CD4-positive, alpha-beta T cell treated with Interleukin-15 for 4 hours (primary cell): ENCODE data around the gene NMNAT3.

Experiments
- DNase-seq: peaks from one replicate; pipeline ENCODE4 v3.0.0-alpha.2; 2020; ENCODE audit warnings: low spot score

The NMNAT3 gene

DNA sequence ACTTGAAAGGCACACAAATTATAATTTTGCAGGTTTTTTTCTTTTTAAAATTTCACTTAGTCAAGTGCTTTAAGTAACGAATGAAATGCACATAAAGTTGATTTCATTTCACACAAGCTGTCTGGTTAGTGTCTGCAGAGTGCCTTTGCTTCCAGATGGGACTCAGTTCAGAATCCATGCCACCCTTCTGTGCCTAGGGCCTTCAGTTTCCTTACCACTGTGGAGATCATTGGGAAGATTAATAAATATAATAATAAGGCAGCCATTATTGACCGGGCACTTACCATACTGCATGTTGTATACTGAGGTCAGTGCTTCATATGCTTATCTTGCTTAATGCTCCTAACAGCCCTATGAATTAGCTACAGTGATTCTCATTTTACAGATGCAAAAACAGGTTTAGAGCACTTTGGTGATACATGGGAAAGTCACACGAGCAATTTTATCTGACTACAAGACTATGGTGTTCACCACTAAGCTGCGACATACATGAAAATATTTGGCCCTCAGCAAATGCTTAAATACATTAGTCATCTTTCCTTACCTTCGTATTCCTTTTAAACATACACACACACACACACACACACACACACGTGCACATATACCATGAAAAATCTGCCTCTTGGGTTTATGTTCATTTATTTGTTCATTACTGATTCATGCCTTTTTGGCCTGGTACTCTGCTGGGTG, 3.1 kb downstream of the NMNAT3 start:
- DNase-seq, result no peak

DNA sequence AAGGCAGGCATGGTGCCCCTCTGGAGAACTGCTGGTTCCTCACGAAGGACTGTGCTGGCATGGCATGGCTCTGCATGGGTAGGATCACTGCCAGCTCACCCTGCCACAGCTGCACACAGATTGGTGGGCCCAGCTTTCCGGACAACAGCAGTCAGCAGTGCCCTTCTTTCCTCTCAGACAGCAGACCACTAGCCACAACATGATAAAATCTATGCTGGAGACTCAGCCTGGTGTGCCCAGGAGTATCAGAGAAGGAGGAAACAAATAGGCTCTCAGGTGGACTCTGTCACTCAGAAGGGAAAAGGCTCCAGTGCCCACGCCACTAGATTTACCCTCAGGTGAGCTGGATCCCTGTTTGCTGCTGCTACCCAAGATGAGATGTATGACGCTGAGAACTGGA, 4.9 kb downstream of the NMNAT3 start:
- no peak for DNase-seq

DNA sequence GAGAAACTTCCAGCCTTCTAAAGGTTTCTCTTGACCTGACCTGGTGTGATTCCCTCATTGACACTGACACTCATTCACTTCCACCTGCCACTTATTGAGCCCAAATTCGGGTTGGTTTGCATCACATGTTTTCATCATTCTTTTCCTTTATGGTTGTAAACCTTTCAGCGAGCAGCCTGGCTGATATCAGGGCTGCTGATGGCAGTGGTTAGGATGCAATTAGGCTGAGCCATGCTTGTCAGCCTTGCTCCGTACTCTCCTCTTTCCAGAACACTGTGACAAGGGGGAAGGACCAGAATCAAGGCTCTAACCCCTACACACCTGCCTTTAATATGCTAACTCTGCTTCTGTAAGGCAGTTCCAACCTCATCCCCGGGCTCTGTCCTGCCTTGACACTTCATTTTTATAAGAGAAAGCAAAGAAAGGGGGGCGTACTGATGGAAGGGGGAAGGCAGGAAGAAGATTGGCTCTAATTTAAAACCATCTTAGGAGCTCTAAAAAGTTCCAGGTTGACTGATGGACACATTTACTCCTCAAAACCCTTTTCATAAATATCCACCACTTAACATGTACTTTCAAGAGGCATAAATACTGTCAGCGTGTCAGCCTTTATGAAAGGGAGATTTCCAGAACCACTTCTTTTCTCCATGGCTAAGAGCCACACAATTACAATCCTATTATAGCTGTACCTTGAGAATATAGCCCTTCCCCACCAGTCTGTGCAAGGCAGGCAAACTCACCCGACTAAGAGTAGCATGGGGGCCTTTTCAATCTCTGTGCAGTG, 5.7 kb downstream of the NMNAT3 start:
- DNase-seq, result no peak

DNA sequence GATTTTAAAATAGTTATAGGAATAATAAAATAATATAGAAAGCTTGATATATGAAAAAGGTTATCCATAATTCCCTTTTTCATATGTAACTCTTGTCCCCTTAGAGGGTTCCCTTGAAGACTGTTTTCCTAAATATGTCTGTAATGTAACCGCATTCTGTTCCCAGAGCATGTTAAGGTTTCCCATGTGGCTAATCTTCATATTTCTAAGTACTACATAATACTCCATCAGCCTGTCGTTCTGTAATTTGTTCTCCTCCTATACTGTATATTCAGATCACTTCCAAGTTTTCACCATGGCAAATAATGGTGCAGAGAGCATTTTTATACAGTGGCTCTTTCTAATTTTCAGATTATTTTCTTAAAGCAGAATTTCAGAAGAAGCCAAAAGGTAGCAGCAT, 6.7 kb downstream of the NMNAT3 start:
- no peak for DNase-seq

DNA sequence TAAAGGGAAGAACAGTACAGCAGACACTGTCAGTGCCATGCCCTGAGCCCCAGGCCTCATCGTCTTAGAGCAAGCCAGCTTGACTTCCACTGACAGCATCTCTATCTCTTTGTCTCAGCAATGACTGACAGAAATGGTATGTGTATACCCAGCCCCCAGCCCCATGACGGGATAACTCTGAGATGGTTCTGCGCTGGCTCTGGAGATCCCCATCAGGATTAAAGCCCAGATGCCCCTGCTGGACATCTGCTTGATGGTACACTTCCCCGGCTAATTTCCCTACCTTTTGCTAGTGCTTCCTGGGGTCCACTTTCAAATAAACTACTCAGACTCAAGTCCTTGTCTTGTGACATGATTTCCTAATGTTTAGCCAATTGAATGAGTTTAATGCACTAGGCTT, 7.6 kb downstream of the NMNAT3 start:
- DNase-seq, result no peak

DNA sequence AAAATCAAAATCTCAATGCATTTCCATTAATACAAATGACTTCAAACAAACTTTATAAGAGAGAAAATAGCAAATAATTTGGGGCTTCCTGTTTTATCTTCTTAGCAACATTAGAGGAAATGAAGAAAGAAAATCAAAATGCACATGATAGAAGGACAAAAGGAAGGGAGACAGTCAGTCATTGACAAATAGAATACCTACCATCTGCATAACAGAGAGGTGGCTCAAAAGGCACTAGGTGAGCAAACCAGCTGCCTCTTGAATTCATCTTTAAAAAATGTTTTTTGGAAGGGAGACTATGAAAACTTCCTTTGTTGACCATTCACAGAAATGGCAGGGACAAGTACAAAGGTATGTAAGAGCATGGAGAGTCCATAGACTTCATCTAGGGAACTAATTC, 9.4 kb downstream of the NMNAT3 start:
- DNase-seq, result no peak

DNA sequence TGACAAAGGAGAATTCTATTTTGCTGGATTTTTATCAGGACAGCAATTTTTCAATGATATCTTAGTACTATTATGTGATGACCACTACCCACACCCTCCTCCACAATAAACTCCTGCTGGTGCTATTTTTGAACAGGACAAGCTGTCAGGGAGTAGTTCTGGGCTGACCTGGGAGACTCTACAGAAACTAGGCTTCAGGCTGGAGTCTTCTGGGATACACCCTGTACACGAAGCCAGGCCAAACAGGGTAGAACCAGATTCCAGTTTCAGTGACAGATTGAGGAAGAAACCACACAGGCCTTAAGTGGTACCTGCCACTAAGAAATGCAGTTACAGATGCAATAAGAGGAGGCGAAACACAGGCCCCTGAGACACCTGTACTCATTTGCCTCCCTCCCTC, 12.8 kb downstream of the NMNAT3 start:
- no peak for DNase-seq

DNA sequence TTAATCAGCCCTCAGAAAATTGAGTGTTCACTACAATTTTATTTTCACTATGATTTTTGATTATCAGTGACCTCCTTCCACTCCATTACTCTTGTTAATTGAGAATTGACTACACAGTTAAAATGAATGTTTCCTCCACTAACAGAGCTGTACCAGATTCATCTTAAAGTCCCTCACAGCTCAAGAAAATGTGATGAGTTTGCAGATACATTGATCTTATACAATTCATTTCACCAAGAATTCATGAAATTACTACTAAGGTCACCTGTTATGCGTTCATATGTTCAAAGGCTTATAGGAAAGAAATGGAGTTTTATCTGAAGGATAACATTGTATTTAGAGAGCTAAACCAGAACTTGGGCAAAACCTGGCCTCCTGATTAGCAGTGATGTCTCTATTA, 17.5 kb downstream of the NMNAT3 start:
- DNase-seq, result no peak

DNA sequence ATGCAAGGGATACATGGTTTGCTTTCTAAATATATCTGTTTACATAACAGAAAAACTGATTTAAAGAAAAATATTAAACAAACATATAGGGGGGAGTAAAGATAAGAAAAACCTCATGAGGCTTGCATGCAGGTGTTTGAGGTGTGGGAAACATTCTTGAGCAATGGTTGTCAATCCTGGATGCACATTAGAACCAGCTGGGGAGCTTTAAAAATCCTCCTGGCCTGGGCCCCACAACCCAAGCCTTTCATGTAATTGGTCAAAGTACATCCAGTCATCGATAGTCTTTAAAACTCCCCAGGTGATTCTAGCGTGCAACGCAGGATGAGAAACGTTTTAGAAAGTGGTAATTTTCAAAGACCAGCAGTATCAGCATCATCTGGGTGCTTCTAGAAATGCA, 18.3 kb downstream of the NMNAT3 start:
- no peak for DNase-seq

DNA sequence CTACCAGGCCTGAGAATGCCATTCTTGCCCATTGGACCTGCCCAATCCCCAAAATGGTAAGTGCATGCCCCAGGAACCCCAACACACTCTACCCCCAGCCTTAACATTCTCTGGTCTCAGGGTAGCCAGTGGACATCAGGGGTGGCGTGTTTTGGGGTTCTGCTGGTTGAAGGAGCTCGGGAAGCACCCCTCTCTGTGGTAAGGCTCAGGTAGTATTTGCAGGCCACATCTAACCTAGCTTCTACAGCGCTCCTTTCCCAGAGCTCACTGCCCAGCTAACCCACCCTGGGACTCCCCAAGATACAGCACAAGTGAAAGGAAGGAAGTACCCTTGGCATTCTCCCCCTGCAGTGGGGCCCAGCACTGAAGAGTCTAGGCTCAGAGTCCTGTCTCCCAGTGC, 19.8 kb downstream of the NMNAT3 start:
- DNase-seq, result no peak

DNA sequence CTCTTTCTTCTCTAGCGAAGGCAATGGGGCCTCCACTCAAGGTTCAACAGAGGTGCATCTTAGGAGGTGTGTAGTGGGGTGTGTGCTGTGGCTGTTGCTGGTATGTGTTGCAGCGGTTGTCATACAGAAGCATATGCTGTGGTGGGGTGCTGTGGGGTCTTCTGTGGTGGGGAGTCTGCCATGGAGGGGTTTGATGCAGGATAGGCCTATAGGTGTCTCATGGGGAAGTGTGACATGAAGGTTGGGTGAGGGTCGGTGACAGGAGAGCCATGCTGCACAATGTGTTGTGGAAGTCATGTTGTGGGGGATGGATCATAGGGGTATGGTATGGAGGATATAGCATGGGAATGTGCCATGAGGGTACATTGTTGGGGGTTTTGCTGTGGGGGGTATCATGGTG, 20.3 kb downstream of the NMNAT3 start:
- DNase-seq, result no peak

DNA sequence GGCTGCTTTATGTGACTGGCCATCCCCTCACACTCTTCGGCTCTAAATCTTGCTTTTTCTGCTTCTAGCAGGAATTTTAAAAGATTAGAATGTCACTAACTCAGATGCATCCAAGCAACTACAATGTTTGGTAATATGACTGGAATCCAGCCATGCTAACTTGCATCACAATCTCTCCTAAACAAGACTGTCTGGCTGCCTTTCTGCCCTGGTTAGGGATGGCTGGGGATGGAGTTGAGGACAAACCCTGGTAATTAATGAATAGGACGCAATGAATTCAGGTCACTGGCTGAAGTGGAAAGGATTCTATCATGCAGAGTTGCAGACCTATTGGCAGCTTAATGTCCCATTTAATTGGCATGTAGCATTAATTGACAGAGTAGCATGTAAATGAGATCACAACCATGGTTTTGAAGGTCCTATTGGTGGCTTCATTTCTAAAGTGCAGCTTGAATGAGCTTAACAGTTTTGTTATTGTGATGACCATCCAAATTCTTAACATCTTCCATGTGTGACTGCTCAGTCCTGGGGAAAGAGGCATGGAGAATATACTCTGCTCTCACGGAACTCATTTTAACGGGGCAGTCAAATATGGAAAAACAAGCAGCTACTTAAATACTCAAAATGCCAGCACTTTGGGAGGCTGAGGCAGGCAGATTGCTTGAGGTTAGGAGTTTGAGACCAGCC, 21.7 kb downstream of the NMNAT3 start:
- no peak for DNase-seq

DNA sequence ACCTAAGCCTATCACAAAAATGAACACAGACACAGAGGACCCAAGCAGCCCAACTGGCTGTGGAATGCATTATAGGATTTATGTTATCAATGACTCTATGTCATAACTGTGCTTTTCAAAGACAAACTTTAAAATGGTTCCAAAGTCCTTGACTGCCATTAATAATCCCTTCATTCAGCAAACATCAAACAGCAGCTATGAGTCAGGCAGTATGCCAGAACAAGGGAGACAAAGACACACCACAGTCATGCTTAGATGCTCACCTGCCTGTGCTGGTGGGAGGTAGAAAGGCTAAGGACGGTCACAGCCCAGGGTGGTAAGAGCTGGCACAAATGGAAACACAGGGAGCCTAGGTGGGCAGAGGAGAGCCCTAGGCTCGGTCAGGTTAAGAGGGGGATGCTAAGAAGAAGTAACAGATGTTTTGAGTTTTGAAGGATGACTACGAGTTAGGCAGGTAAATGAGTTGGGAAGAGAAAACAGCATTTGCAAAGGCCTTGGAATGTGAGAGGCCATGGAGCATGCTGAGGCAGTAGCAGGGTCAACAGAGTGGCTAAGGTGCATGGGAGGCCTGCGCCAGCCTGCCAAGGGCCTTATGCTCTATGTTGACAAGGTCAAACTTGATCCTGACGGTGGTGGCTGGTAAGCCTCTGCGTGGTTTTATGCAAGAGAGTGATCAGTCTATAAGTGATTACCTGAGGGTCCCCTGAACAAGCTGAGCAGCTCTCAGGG, 23.0 kb downstream of the NMNAT3 start:
- no peak for DNase-seq

DNA sequence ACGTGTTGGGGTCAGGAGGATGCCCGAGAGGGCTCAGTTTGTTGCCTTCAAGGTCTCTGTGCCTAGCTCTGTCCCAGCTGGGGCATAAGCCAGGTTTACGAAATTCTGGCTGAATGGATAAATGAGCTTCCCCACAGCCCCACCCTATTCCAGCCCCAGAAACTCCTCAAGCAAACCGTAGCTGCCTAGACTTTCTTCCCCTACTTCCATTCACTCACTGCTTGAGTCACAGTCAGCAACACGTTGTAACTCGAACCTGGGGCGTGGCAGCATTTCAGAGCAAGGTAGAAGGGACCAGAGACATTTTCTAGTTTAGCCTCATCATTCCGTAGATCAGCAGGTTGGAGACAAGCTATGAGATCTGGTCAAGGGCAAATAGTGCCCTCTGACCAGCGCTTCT, 24.2 kb downstream of the NMNAT3 start:
- no peak for DNase-seq

DNA sequence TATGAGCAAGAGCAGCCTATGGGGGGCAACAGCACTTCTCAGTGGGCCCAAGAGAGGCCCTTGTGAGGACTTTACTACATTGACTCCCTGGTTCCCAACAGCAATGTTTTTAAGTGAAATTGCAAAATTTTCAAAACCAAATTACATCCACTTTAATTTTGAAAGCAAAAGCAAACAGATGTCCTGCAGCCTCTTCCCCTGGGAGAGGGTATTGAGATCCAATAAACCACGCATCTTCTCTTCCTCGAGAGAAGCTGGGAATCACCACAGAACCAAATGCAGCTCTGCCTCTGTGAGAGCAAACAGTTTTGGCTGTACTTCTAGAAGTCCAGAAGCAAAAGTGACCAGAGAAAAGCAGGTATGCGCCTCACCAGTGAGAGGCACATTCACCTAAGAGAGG, 25.2 kb downstream of the NMNAT3 start:
- no peak for DNase-seq

DNA sequence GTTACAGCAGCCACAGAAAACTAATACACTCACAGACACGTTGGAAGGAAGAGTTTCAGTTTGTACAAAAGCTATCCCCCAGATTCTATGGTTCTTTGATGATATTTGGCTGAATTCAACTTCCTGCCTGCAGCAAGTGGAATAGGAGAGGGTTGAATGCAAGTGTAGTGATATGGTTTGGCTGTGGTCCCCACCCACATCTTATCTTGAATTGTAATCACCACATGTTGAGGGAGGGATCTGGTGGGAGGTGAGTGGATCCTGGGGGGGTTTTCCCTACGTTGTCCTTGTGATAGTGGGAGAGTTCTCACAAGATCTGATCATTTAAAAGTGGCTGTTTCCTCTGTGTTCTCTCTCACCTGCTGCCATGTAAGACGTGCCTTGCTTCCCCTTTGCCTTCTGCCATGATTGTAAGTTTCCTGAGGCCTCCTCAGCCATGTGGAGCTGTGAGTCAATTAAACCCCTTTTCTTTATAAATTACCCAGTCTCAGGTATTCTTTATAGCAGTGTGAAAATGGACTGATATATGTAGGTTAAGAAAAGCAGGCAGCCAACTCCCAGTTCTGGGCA, 29.8 kb downstream of the NMNAT3 start:
- no peak for DNase-seq

DNA sequence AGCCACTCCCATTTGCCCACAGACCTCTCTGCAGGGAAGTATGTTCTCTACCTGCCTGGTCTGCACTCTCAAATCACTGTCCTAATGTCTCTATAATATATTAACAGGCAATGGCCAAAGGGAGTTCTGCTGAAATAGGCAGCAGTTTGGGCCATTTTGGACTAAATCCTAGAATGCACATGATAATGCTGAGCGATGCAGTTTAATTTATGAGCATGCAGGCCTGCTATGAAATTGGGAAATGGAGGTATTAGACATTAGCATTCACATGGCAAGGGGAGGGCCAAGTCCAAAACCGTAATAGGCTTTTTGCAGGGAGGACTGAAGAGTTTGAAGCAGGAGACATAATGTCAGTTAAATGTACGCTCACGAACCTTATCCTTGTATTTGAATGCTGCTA, 31.3 kb downstream of the NMNAT3 start:
- no peak for DNase-seq

DNA sequence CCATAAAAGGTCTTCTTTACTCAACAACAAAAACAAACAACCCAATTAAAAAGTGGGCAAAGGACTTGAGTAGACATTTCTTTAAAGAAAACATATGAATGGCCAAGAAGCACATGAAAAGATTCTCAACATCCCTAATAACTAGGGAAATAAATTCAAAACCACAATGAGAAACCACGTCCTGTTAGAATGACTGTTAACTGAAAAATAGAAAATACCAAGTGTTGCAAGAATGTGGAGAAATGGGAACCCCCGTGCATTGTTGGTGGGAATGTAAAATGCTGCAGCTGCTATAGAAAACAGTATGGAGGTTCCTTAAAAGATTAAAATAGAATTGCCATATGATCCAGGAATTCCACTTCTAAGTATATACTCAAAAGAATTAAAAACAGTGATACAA, 34.8 kb downstream of the NMNAT3 start:
- no peak for DNase-seq

DNA sequence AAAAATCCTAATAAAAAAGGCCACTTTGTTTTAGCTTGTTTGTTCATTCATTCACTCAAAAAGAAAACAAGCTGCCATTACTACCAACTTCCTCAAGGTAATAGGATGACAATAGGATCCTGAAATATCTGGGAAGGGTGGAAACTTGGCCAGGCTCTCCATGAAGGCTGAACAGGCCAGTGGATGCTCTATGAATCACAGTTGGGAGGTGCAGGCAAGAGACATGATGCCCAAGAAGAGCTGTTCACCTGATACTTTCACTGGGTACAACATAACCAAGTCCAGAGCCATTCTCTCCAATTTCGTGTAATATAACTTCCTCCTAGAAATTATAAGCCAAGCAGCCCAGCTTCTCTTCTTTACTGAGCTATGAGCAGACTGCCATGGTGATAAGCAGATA, 37.3 kb downstream of the NMNAT3 start:
- DNase-seq, result no peak

DNA sequence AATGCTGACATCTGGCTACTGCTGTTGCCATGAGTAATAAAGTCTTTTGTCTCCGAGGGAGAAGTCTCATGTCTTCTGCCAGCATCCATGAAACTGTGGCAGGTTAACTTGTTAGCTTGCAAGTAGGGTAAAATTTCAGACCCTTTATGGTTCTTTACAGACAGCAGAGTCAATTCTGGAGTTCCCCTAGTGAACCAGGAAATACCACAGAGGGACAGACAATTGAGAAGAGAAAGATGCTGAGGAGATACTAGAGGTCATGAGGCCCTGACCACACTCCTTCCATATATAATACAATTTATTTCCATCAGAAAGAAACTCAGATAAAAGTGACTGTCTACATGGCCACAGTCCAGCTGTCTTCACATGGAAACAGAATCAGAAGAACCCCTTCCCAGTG, 38.1 kb downstream of the NMNAT3 start:
- DNase-seq, result no peak

DNA sequence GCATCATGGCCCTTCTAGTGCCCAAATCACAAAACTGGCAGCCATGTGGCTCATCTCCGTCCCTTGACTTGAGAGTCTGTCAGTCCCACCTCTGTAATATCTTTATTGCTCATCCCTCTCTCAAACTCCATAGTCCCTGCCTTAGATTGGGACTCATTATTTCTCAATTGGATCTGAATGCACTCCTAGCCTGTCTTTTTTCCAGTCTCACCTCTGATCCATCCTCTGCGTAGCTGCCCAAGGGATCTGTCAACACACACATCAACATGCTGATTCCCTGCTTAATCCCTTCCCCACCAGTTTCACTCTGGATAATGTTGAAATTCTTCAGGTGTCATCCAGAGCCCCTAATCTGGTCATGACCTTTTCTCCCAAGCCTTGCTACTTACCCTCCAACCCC, 39.3 kb downstream of the NMNAT3 start:
- DNase-seq, result no peak

DNA sequence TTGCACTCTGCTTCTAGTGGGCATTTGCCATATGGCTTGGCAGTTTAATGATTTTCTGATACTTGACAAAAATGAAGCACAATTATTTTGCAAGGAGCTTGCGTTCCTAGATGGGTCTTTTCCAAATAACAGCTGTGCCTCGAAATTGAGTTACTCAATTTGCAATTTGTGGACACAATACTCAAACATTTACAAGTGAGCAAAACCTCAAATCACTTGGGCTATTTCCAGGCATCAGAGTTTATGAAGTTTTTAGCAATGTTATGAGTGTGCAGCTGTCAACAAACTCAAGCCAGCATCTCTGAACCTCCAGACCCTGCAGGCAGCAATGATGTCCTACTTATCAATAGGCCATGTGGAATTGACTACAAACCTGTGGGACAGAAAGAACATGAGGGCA, 41.3 kb downstream of the NMNAT3 start:
- no peak for DNase-seq
